Lower leg skin (tissue), 3 donors: ENCODE results near the gene HDAC1.

Experiments
- CTCF ChIP-seq, 3 donors: fragments of 450-650 bp; IDR thresholded peaks; one replicate each; pipeline ENCODE4 v1.5.1; 2016; ENCODE audit warnings: antibody characterized with exemption in 3 of 3, mild to moderate bottlenecking in 3 of 3, moderate library complexity in 2 of 3
- POLR2A ChIP-seq, 2 donors: fragments of 450-650 bp; IDR thresholded peaks; one replicate each; pipeline ENCODE4 v1.6.1; 2016 to 2017; ENCODE audit warnings: antibody characterized with exemption in 2 of 2, mild to moderate bottlenecking in 1 of 2, moderate library complexity in 1 of 2

GRCh38 chr1:32373996-32374592 is 82.2 kb downstream of the HDAC1 start:
- TF ChIP-seq CTCF (IDR thresholded peaks at IDR 0.05) (no peak), POLR2A (IDR thresholded peaks at IDR 0.05) (no peak)
